Measurements from ENCODE around the gene PCDH9. TPM values are rescaled to one million over a fixed set of nuclear protein-coding genes. Genes with fewer than 3 reads are reported as not detected.
A peak's percentile ranks its signal among the peaks of the same experiment; 100 is the strongest.
"Not testable (repeated sequence)": the region's sequence is repeated elsewhere in the genome, so short reads cannot be mapped to it uniquely, and the experiment has no call there.

PCDH9 gene
- total RNA-seq, 1 donor from 2014 or later: 37.7 TPM

DNA sequence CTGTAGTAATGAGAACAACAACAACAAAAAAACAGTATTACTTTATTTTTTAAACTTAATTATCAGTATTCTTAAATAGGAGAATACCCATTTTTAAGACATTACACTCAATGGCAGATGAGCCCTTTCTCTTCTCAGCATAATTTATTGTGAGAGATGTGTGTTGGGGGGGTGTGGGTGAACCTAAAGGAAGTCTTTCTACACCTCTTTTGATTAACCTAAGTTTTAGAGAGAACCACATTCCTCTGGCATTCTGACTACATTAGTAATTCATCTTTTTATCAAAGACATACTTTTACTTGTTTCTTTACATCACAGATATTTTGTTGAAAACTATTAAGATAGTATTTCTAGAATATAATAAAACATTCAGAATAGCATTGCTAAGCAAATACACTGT lies 890.9 kb downstream of the PCDH9 start:
- intact Hi-C loops (cut with DNase I): no loop called here
- ATAC-seq: no peak
- no peak for DNase-seq (ENCODE audit: low spot score)

DNA sequence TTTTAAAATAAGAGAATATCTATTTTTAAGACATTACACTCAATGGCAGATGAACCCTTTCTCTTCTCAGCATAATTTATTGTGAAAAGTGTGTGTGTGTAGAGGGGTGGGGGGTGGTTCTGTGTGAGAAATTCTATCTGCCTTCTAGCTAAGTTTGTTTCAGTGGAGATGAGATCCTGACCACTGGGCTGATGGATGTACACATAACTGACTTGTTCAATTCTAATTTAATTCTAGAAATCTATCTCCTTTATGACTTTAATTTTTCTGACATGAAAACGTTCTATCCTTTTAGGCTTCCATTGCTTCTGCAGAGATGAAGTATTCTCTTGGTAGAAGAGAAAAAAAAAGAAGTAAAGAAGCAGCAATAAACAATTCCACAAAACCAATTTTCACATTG lies 891.6 kb downstream of the PCDH9 start:
- ATAC-seq: no peak
- intact Hi-C loops (cut with DNase I): no loop called here
- no peak for DNase-seq (ENCODE audit: low spot score)

DNA sequence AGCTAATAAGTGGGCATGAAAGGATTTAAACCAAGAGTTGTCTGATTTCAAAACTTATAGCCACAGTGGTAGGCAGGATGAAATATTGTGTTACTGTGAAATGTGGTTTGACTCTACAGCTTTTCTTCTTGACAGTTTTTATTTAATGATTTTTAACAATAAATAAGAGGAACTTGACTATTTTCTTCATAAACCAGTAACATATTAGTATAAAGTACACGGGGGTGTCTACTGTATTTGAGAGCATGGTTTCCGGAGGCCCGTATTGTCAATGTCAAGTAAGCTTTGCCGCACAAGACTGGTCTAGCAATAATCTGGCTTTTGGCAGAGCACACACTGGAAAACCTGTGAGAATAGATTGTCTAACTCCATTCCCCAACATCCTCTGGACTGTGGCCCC lies 894.5 kb downstream of the PCDH9 start:
- no peak for DNase-seq (ENCODE audit: low spot score)
- ATAC-seq: no peak
- intact Hi-C loops (cut with DNase I): no loop called here

DNA sequence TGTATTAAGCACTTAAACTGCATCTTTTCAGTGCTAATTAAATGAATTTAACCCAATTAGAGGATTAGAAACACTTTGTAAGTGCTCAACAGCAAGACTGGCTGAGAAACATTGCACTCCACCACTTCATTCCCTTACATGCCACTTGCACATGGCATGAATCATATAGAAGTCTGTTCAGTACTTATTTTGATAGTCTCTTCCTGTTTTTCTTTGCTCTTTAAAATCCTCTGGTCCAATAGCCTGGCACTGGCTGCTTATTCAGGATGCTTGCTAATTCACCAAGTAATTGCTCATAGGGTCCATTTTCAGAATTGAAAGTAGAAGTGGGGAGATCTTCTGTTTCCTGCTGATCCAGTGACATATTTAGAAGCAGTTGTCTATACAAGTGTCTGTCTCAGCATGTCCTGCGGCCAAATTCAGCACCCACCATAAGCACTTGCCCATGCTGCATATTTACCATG lies 900.1 kb downstream of the PCDH9 start:
- DNase-seq (ENCODE audit: low spot score): no peak
- intact Hi-C loops (cut with DNase I): no loop called here
- no peak for ATAC-seq

DNA sequence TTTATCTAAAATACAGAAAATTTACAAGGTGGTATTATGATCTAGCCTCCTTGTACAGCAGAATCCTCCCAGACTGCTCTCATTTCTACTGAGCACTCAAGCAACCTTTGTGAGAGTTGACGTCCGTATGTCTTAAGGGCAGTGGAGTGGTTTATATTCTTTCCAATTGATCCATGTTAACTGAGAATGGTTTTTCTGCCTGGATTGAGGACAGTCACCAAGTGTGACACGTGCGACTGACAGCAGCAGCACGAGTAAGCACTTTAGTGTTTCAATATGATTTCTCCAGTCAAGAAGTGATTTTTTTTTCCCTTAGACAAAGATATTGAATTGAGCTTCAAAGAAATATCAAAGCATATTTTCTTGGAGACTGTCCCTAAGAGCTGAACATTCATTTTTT lies 901.7 kb downstream of the PCDH9 start:
- intact Hi-C loops (cut with DNase I): no loop called here
- no peak for DNase-seq (ENCODE audit: low spot score)
- ATAC-seq: no peak

DNA sequence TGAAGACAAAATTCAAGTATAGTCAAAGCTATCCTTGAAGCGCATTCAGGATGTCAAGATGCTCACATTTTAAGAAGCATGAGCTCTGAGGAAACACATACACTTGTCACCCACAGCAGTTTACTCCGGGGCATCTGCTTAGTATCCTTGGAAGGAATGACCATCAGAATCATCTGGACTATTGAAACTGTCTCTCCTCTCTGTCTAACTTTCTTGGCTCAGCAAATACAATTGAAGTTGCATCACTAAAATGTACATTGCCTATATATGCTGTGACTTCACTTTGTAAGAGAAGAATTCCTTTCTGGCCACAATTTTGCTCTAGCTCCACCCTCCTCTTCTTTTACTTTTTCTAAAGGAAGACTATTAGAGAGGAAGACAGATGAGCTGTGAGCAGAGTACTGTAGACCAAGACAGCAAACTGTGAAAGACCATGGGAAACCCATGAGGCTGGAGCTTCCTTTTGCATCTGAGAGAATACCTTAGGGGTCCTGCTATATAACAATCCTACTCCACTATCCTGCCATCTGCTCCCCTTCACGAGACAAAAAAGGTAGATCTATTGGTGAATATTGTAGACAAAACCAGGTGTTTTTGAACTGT lies 906.3 kb downstream of the PCDH9 start:
- ATAC-seq: no peak
- intact Hi-C loops (cut with DNase I): no loop called here
- no peak for DNase-seq (ENCODE audit: low spot score)

DNA sequence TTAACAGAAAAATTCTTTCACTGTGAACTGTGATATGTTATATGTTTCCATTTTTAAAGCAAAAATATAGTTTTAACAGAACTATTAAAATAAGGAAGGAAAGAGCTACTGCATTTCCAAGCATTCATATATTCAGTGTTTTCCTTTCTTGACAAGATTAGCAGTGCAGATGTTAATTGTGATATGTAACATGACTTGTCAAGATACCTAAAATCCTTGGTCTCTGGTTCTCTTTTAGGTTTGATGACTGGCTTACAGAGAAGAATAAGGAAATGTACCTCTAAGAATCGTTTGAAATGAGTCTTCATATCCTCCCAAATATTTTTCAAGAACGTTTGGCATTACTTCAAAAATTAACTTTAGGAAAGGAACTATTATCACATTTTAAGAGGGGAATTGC lies 907.2 kb downstream of the PCDH9 start:
- DNase-seq (ENCODE audit: low spot score) (no peak), ATAC-seq (no peak)
- intact Hi-C loops (cut with DNase I): no loop called here

DNA sequence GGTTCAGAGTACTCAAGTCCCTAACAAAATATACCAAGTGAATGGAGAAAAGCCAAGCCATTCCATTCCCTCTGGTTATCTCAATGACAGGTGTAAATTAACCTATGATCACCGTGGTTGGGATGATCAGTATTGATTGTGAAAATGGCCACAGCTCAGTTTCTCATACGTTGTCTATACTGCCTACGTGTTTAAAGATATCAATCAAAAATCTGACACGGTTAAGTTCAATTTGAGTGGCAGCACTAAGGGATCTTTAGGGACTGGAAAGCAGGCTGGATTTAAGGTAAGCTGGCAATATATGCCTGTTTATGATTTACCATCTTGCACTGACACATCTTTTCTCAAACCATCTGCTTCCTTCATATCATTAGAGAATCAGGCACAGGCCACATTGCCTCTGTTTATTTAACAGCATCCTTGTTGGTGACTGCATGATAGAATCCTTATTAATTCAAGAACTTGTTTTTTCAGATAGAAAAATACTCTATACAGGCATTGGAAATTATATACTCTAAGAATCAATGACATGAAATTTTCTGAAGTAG lies 907.9 kb downstream of the PCDH9 start:
- intact Hi-C loops (cut with DNase I): no loop called here
- DNase-seq (ENCODE audit: low spot score): no peak
- no peak for ATAC-seq

DNA sequence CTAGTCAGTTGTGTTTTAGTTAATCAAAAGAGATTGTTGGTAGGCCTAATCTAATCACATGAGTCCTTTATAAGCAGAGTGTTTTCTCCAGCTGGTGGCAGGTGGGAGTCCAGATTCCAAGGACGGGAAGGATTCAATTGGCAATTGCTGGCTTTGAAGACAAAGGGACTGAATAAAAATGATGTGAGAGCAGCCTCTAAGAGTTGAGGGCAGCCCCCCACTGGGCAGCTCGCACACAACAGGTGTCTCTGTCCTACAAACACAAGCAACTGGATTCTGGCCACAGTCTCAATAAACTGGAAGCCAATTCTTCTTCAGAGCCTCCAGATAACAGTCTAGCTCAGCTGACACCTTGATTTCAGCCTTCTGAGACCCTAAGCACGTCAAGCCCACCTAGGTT lies 915.2 kb downstream of the PCDH9 start:
- no peak for DNase-seq (ENCODE audit: low spot score)
- intact Hi-C loops (cut with DNase I): no loop called here
- ATAC-seq: no peak

DNA sequence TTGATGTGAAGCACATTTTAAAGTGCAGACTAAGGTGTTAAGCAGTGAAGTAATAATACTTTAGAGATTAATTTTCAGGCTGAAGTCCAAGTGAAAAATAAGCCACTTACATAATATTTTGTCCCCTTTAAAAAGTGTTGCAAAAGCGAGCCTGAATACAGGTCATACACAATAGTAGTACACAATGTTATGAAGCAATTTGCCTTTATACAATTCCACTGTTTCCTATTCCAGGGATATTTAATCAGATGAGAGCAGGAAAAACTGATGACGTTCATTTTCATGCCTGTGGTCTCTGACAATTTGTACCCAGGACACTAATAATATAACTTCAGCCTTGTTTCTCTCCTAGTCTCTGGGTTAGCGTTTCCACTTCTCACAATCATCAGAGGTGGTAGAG lies 916.7 kb downstream of the PCDH9 start:
- DNase-seq (ENCODE audit: low spot score): no peak
- peak; percentile 92 for ATAC-seq

DNA sequence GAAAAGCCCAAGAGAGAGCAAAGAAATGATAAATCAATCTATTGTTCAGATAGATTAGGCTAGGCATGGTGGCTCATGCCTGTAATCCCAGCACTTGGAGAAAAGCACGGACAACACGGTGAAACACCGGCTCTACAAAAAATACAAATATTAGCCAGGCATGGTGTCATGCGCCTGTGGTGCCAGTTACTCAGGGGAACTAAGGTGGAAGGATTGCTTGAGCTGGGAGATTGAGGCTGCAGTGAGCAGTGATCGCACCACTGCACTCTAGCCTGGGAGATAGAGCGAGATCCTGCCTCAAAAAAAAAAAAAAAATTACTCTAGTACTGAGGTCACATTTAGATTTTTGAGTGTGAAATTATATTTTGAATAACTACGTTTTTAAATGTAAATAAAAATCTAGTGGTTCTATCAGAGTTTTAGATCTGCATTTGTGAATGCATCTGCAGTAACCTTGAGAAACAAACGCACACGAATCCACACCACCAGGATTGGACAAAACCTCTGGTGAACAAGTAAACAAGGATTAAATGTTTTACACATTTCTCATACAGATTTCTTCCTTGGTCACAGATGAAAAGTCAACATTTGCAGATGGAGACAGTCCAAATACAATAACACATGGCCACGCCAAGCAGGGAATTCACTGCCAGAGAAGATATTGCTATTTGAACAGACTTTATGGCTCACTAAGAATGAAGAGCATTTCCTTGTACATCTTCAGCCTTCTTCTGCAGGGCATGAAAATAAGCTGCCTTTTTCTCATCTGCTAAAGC lies 917.6 kb downstream of the PCDH9 start:
- intact Hi-C loops (cut with DNase I): no loop called here
- ATAC-seq: peak; percentile 83
- no peak for DNase-seq (ENCODE audit: low spot score)

More for the DNA sequence above, 916.7 kb downstream of the PCDH9 start:
- intact Hi-C loops (cut with DNase I): no loop called here

DNA sequence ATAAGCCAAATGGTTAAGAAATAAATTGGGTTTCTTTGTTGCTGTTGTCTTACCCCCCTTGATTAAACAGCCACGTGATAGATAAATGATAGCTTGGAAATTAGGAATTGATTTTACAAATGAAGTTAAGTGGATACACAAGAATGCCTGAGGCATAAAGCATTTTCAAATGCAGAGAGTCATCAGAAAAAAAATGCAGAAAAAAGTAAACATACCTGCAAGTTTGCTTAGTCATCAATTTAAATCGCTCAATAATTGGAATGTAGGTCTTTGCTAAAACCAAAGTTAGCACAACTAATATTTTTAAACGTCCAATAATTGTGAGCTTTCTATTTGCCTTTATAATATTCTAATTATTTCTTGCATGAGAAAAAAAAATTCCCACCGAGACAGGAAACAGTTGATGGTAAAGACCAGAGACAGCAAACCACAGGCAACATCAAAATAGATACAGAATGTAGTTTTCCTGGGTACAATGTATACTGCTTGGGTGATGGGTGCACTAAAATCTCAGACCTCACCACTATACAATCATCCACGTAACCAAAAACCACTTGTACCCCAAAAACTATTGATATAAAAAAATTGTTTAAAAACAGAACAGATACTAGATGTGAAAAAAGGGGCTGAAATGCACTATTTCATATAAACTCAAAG lies 924.0 kb downstream of the PCDH9 start:
- intact Hi-C loops (cut with DNase I): no loop called here
- ATAC-seq (no peak), DNase-seq (ENCODE audit: low spot score) (no peak)

DNA sequence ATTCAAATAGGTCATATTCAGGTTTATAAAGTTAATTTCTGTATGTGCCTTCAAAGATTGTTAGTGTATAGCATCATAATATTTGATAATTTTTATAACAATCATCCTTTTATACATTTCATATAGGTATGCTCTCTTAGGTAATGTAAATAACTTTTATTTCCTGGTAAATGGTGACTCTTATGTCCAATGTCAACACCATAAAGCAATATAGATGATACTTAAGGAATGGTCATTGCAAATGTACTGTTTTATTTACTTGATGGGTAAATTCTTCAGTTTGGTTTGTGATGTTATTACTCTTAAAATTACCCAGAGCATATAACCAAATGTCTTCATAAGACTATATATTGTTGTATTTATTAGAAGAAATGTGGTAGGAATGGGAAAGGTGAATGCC lies 928.7 kb downstream of the PCDH9 start:
- ATAC-seq: no peak
- no peak for DNase-seq (ENCODE audit: low spot score)
- intact Hi-C loops (cut with DNase I): no loop called here

DNA sequence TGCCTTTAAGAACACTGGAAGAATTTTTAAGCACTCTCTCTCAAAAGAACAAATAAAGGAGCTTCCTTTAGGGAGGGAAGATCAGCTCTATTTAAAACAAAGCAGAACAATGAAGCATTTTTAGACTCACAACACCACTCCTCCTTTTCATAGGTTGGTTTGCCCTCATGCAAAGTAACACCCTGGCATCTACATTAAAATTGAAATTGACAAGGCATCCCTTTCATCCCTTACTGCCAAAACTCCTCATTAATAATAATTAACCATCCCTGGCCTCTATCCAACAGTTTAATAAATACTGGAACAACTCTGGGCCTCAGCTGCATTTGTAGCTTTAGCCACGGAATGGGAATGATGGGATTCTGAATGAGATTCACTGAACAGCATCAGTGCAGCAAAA lies 929.1 kb downstream of the PCDH9 start:
- no peak for DNase-seq (ENCODE audit: low spot score)
- intact Hi-C loops (cut with DNase I): no loop called here
- ATAC-seq: no peak

DNA sequence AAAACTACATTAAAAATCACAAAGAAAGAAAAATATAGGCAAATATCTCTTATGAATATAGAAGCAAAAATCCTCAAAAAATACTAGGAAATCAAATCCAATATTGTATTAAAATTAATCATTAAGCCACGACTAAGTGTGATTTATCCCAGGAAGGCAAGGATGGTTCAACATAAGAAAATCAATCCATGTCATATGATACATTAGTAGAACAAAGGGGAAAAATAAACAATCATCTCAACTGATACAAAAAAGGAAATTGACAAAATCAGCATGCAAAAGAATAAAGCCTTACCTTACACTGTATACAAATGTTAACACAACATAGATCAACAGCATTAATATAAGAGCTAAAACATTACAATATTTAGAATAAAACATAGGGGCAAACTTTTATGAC lies 933.3 kb downstream of the PCDH9 start:
- DNase-seq (ENCODE audit: low spot score) (no peak), ATAC-seq (no peak)
- intact Hi-C loops (cut with DNase I): no loop called here

DNA sequence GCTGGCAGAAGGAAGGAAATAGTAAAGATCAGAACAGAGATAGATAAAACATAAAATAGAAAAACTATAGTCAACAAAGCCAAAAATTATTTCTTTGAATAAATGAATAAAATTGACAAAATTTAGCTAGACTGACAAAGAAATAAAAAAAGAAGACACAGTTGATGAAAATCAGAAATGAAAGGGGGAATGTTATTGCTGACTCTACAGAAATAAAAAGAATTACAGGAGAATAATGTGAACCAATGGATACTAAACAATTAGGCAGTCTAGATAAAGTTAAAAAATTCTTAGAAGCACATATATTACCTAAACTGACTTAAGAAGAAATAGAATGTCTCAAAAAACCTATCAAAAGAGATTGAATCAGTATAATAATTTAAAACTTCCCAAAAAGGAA lies 933.8 kb downstream of the PCDH9 start:
- ATAC-seq: no peak
- DNase-seq (ENCODE audit: low spot score): no peak
- intact Hi-C loops (cut with DNase I): no loop called here

DNA sequence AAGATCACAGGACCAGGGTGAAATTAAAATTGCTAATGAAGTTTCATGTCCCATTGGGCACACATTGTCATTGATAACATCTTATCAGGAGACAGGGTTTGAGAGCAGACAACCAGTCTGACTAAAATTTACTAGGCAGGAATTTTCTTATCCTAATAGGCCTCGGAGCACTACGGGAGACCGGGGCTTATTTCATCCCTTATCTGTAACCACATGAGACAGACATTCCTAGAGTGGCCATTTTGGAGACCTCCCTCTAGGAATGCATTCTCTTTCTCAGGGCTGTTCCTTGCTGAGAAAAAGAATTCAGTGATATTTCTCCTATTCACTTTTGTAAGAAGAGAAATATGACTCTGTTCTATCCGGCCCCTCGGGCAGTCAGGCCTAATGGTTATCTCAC lies 943.3 kb downstream of the PCDH9 start:
- DNase-seq (ENCODE audit: low spot score); intact Hi-C loops (cut with DNase I): not testable (repeated sequence)

DNA sequence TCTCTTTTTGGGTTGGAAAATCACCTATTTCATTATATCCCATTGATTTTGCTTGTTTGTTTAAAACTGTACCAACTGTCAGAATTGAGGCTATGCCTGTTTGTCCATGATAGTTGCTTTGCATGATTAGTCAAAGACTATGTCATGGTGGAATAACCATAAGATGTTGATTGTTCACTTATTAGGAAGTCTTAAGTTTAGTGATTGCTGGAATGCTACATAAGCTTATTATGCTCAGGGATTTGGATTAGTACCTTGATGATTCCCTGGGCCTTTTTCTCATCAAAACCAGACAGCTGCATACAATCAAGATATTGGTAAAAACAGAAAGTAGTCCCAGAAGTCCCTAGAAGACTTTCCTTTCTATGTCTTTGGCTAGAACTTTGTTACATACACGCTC lies 954.7 kb downstream of the PCDH9 start:
- ATAC-seq (no peak), DNase-seq (ENCODE audit: low spot score) (no peak)
- intact Hi-C loops (cut with DNase I): no loop called here

More for the DNA sequence above, 943.3 kb downstream of the PCDH9 start:
- not testable (repeated sequence) for ATAC-seq

DNA sequence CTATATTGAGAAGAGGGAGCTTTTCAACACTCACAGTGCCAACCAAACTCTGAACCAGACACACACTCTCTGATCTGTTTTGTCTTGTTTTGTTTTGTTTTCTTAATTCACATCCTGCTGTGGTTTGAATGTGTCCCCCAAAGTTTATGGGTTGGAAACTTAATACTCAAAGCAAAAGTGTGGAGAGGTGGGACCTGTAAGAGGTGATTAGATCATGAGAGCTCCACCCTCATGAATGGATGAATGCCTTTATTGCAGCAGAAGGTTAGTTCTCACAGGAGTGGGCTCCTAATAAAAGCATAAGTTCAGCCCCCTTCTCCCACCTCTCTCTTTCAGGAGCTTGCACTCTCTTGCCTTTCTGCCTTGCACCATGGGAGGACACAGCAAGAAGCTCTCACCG lies 957.1 kb downstream of the PCDH9 start:
- DNase-seq (ENCODE audit: low spot score): no peak
- no peak for ATAC-seq
- intact Hi-C loops (cut with DNase I): no loop called here

DNA sequence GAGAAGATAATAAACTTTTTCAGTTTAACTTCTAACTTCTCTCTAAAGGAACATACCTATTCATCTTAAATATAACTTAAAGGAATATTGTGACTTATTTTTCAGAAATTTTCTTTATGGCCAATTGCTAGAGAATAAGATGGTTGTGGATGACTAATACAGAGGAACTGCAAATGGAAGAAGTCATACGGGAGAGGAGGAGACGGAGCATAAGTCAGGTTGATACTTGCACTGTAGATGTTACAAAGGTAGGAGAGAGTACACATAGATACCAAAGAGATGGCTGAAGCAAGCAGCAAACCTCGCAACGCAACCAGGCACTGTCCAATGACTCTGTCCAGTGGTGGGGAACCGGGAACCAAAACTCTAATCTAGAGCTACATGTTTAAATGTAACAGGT lies 963.4 kb downstream of the PCDH9 start:
- no peak for ATAC-seq
- intact Hi-C loops (cut with DNase I): no loop called here
- no peak for DNase-seq (ENCODE audit: low spot score)

All from sciatic nerve (tissue), 2 donors.